Kidney epithelial cell (primary cell): ENCODE measurements around the gene CCN5. TPM values are rescaled to one million over a fixed set of nuclear protein-coding genes. Genes with fewer than 3 reads are reported as not detected.
"Not testable (repeated sequence)": the region's sequence is repeated elsewhere in the genome, so short reads cannot be mapped to it uniquely, and the experiment has no call there.

Experiments used
- DNase-seq: peaks from one replicate; pipeline ENCODE4 v3.0.0-alpha.2; 2010; ENCODE audit warnings: low read depth
- H3K27me3 ChIP-seq: 2 replicates; pipeline ENCODE4 v1.6.0; 2011; ENCODE audit warnings: low read length; ENCODE audit not compliant: control insufficient read depth, insufficient read depth
- H3K36me3 ChIP-seq: 2 replicates; pipeline ENCODE4 v1.5.1; 2011; ENCODE audit warnings: low read length; ENCODE audit not compliant: control insufficient read depth, insufficient read depth
- H3K4me3 ChIP-seq: 2 replicates; pipeline ENCODE4 v1.5.1; 2011; ENCODE audit warnings: low read depth, mild to moderate bottlenecking, control low read depth, low read length
- CTCF ChIP-seq: IDR thresholded peaks from 2 replicates; pipeline ENCODE4 v1.5.1; 2011; ENCODE audit warnings: mild to moderate bottlenecking, moderate library complexity, low read length, control low read depth, inconsistent platforms; ENCODE audit not compliant: insufficient read depth, poor library complexity, severe bottlenecking
- total RNA-seq: library from RNA; depleted of rRNA; stranded (reverse); fragments of >200 nt; gene quantifications from 2 replicates; pipeline ENCODE4 v1.2.3, GENCODE V29; 2015

CCN5 gene
- total RNA-seq, 1 donor from 2014 or later: not detected

GRCh38 chr20:44694159-44694558 lies 21.0 kb upstream of the CCN5 start:
- Histone ChIP-seq H3K36me3 (no peaks in the 10 kb centered on the region), H3K27me3 (no peaks in the 10 kb centered on the region), H3K4me3 (no peak overlapping the region)
- TF ChIP-seq CTCF: no peak
- DNase-seq: no peak

GRCh38 chr20:44695295-44695673 lies 19.9 kb upstream of the CCN5 start:
- TF ChIP-seq CTCF: no peak
- no peak for DNase-seq
- Histone ChIP-seq H3K27me3 (no peaks in the 10 kb centered on the region), H3K36me3 (no peaks in the 10 kb centered on the region), H3K4me3 (no peak overlapping the region)

- Histone ChIP-seq H3K36me3 (no peaks in the 10 kb centered on the region), H3K4me3 (no peak overlapping the region), H3K27me3 (no peaks in the 10 kb centered on the region)
- TF ChIP-seq CTCF: no peak
- DNase-seq: no peak
Measured at GRCh38 chr20:44695674-44696300, 19.4 kb upstream of the CCN5 start.

GRCh38 chr20:44696315-44696714 lies 18.9 kb upstream of the CCN5 start:
- H3K4me3 ChIP-seq: no peak overlapping the region
- no peak for TF ChIP-seq CTCF
- no peaks in the 10 kb centered on the region for H3K36me3 ChIP-seq
- DNase-seq: no peak
- H3K27me3 ChIP-seq: no peaks in the 10 kb centered on the region

- not testable (repeated sequence) for DNase-seq, H3K27me3 ChIP-seq, H3K36me3 ChIP-seq, H3K4me3 ChIP-seq
Measured at GRCh38 chr20:44697041-44697440, 18.1 kb upstream of the CCN5 start.

GRCh38 chr20:44698351-44698750 lies 16.8 kb upstream of the CCN5 start:
- no peak for TF ChIP-seq CTCF
- H3K27me3 ChIP-seq: no peaks in the 10 kb centered on the region
- no peaks in the 10 kb centered on the region for H3K36me3 ChIP-seq
- DNase-seq: no peak
- no peak overlapping the region for H3K4me3 ChIP-seq
